RCC 7860 (cell line): ENCODE results near the gene TMEM200A.

ENCODE experiments used
- DNase-seq: peaks from one replicate; pipeline ENCODE4 v3.0.0-alpha.2; 2015; ENCODE audit warnings: low spot score
- FAIRE-seq: peaks from 2 replicates; lab custom pipeline; 2012; peaks lifted over from hg19 to GRCh38; lab: Jason Lieb, UNC

The TMEM200A gene

GRCh38 chr6:130482645-130483390, 117.0 kb downstream of the TMEM200A start:
- DNase-seq, result no peak
- no peak for FAIRE-seq

GRCh38 chr6:130485870-130486269, 120.1 kb downstream of the TMEM200A start:
- no peak for DNase-seq
- no peak for FAIRE-seq

DNA sequence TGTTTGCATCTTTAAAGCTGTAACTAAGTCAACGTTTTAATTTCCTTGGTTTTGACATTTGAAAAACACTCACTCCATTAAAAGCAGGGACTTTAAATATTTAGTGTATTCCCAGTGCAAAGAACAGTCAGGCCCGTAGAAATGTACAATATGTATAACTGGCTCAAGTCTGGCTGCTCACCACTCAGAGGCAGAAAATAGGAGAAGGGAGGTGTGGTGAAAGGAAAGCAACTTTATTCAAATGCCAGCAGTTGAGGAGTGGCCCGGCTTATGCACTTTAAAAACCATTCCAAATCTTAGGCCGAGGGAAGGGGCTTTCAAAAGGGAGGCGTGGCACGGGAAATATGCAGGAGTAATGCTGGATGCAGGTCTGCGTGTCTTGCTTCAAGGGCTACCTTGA, 120.6 kb downstream of the TMEM200A start:
- DNase-seq, result no peak
- FAIRE-seq, result no peak

DNA sequence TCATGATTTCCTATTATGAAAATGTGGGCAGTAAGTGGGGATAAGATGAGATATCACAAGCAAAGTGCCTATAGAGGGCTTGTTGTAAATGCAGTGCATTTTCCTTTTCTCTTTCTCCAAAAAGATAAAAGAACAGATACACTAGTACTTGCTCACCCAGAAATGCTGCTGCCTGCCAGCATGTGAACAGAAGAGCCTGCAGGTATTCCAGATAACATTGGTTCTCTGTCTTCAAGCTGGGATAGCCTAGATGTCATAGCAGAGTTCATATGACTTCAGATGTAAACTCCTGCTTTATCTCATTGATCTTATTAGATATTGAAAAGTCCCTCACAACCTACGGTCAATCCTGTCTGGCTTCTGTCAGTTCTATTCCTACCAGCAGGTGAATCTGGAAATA, 123.7 kb downstream of the TMEM200A start:
- FAIRE-seq (no peak), DNase-seq (no peak)
